ENCODE measurements around the gene PHLDB2.

PHLDB2 gene

DNA sequence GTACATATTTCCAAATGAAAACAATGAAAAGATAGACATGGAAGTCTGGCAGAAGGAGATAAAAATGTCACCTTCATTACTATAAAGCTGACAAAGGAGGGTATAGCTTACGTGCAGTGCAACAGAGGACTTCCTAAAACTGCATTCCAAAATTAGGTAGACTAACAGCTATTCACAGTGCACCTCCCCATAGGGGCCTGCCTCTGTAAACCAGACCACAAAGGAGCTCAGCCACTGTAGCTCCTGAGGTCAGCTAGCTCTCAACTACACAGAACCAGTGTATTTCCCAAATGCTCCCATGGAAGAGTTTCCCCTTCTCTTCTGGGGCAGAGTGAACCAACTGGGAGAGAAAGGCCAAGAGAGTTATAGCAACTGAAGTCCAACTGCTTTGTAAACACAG, 31.2 kb upstream of the PHLDB2 start:
- TF ChIP-seq, protein P1, sequence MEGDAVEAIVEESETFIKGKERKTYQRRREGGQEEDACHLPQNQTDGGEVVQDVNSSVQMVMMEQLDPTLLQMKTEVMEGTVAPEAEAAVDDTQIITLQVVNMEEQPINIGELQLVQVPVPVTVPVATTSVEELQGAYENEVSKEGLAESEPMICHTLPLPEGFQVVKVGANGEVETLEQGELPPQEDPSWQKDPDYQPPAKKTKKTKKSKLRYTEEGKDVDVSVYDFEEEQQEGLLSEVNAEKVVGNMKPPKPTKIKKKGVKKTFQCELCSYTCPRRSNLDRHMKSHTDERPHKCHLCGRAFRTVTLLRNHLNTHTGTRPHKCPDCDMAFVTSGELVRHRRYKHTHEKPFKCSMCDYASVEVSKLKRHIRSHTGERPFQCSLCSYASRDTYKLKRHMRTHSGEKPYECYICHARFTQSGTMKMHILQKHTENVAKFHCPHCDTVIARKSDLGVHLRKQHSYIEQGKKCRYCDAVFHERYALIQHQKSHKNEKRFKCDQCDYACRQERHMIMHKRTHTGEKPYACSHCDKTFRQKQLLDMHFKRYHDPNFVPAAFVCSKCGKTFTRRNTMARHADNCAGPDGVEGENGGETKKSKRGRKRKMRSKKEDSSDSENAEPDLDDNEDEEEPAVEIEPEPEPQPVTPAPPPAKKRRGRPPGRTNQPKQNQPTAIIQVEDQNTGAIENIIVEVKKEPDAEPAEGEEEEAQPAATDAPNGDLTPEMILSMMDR (IDR thresholded peaks at IDR 0.05; ENCODE audit: control extremely low read depth, extremely low read depth, low read depth, missing control alignments): no peak
- ChIA-PET CTCF (interaction anchor here (1.2 to 2.2 kb wide), 3 partner anchors 10 to 17 kb away, joined by 4 to 5 read pairs (median 4); no protein-coding TSS in a partner anchor), POLR2A (no interaction called here)
- no peak for DNase-seq (ENCODE audit: extremely low spot score)

DNA sequence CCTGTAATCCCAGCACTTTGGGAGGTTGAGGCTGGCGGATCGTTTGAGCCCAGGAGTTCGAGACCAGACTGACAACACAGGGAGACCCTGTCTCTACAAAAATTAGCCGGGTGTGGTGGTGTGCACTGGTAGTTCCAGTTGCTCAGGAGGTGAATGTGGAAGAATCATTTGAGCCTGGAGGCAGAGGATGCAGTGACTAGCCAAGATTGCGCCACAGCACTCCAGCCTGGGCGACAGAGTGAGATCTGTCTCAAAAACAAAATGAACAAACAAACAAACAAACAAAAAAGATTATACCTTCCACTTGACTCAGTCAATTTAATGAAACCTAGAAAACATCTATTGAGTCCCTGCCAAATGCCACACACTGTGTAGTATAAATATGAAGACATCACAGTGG, 30.5 kb upstream of the PHLDB2 start:
- ChIA-PET CTCF (interaction anchor here (1.3 kb wide), 1 partner anchor 11 kb away, joined by 4 read pairs; no protein-coding TSS in a partner anchor), POLR2A (no interaction called here)
- TF ChIP-seq, protein P1 (IDR thresholded peaks at IDR 0.05; ENCODE audit: control extremely low read depth, extremely low read depth, low read depth, missing control alignments): no peak
- no peak for DNase-seq (ENCODE audit: extremely low spot score)

DNA sequence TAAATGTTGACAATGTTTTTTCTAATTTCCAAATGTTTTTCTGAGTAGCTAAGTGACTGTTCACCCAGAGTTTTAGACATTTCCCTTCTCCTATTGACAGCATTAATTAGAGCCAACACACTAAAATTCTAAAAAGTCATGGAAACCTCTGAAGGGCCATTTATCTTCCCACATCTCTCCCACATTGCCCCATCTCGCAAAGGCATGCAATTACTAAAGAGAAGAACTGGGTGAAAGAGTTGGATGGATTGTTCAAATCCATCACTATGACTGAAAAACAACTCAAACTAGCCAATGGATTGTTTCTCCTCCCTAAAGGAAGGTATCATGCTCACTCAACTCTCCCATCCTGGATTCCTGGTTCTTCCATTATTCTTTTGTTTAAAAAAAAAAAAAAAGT, 30.0 kb upstream of the PHLDB2 start:
- POLR2A ChIA-PET: no interaction called here
- no peak for DNase-seq (ENCODE audit: extremely low spot score)
- TF ChIP-seq, protein P1 (IDR thresholded peaks at IDR 0.05; ENCODE audit: control extremely low read depth, extremely low read depth, low read depth, missing control alignments): no peak
- CTCF ChIA-PET: no interaction called here

DNA sequence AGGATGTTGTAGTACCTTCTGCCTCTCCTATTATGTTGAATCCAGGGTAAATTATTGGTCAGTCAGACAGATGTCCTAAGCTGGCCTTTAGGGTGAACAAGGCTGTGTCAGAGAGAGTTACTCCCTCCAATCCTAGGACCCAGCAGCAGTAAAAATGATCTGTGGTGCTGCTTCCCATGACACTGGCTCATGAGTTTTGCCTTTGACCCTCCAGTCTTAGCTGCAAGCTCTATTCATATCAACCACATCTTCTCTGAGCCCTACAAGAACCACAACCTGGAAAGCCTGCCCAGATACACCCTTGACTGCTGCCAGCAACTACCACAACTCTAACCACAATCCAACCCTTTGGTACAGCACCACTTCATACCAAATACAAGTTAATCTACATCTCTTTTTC, 27.2 kb upstream of the PHLDB2 start:
- TF ChIP-seq, protein P1 (IDR thresholded peaks at IDR 0.05; ENCODE audit: control extremely low read depth, extremely low read depth, low read depth, missing control alignments): no peak
- ChIA-PET CTCF (no interaction called here), POLR2A (no interaction called here)
- DNase-seq (ENCODE audit: extremely low spot score): no peak

DNA sequence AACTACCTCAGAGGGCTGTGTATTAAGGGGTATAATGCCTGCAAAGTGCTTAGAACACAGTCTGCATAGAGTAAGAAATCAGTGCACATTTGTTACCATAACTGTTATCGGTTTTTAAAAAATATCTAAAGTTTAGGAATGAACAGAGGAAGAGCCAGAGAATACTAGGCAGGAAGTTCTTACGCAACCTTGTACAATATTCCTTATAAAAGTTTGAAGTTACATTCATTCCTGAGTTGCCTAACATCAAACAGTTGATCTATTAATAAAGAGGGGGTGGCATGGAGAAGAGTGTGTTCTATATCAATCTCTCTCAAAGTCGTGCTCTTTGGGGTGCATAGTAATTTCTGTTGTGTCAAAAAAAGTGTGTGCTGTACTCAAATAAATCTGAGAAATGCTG, 22.0 kb upstream of the PHLDB2 start:
- ChIA-PET POLR2A (no interaction called here), CTCF (interaction anchor here (1.3 kb wide), 1 partner anchor 10 kb away, joined by 5 read pairs; no protein-coding TSS in a partner anchor)
- TF ChIP-seq, protein P1 (IDR thresholded peaks at IDR 0.05; ENCODE audit: control extremely low read depth, extremely low read depth, low read depth, missing control alignments): no peak
- DNase-seq (ENCODE audit: extremely low spot score): no peak

DNA sequence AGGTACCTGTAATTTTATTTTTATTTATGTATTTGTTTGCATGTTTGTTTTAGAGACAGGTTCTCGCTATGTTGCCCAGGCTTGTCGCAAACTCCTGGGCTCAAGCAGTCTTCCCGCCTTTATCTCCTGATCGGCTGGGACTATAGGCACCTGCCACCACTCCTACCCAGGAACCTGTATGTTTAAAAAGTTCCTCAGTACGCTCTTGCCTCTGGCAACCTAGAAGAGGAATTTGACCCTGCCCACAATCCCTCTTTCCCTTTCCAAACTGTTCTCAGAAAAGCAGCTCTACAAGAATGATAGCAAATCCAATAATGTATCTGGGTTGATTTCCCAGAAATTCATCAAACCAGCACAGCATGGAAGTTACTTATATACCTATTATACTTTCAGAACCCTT, 20.9 kb upstream of the PHLDB2 start:
- DNase-seq (ENCODE audit: extremely low spot score): no peak

More for the DNA sequence above, 20.9 kb upstream of the PHLDB2 start:
- ChIA-PET POLR2A (no interaction called here), CTCF (interaction anchor here (1.3 kb wide), 1 partner anchor 11 kb away, joined by 5 read pairs; no protein-coding TSS in a partner anchor)
- TF ChIP-seq, protein P1 (IDR thresholded peaks at IDR 0.05; ENCODE audit: control extremely low read depth, extremely low read depth, low read depth, missing control alignments): no peak

Measured in GM10248 (cell line).